Activated T-helper 9 cell treated with anti-CD3 and anti-CD28 coated beads, Interleukin-2, amount 50 U/mL, for 16 hours (primary cell): ENCODE measurements around the gene ARHGEF25.
"Not testable (repeated sequence)": the region's sequence is repeated elsewhere in the genome, so short reads cannot be mapped to it uniquely, and the experiment has no call there.

Experiments
- DNase-seq: peaks from one replicate; pipeline ENCODE4 v3.0.0-alpha.2; 2020; ENCODE audit warnings: low read depth

The ARHGEF25 gene

GRCh38 chr12:57611108-57611826, at the start of gene ARHGEF25:
Gene ARHGEF25, plus strand, starts transcription at chr12:57611435. Its CDS starts 460 bp downstream, at chr12:57611895.
- peak; percentile 30 for DNase-seq

DNA sequence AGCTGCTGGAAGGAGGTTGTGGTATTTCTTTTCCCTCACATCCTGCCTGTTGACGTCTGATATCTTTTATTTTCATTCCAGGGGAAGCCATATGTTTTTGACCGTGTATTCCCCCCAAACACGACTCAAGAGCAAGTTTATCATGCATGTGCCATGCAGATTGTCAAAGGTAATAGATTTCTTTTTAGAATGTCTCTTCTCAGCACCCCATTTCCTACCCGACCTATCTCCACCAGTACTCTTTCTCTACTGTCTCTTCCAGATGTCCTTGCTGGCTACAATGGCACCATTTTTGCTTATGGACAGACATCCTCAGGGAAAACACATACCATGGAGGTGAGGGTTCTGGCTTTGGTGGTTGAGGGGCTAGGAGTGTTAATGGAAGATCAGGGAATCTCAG, 47.9 kb upstream of the ARHGEF25 start:
- DNase-seq = no peak

DNA sequence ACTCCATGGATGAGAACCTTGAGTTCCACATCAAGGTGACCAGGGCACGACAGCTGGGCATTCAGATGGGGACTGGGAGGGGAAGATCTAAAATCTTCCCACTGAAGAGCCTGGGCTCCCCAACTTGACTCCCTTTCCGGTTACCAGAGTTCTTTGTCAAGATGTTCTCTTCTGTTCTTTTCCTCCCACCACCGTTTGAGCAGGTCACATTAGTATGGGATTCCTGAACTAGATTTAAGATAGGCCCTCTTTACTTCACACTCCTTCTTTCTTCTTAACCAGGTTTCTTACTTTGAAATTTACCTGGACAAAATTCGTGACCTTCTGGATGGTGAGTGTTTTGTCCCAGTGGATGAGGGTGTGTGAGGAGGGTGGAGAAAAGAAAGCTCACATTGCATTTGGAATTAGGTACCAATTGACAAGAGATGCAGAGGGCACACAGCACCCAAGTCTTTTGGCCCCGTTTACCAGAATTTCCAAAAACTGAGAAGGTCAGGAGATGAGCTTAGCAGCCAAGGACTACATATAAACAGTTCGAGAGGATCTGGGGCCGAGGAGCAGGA, 47.0 kb upstream of the ARHGEF25 start:
- no peak for DNase-seq

DNA sequence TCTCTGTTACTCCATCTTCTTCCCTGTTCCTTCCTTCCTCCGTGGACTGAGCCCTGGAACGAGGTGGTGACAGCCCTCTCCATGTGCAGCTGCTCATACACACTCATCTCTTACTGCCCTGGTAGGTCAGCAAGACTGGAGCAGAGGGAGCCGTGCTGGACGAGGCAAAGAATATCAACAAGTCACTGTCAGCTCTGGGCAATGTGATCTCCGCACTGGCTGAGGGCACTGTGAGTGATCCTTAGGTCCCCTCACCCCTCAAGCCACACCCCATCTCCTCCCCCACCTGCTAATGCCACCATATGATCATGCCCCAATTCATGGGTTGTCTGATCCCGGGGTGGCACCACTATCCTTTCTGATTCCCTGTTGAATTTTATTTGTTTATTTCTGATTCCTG, 42.4 kb upstream of the ARHGEF25 start:
- no peak for DNase-seq

GRCh38 chr12:57569858-57570257, 41.4 kb upstream of the ARHGEF25 start:
- no peak for DNase-seq

- DNase-seq = not testable (repeated sequence)
Measured at GRCh38 chr12:57570438-57570837, 40.8 kb upstream of the ARHGEF25 start.

DNA sequence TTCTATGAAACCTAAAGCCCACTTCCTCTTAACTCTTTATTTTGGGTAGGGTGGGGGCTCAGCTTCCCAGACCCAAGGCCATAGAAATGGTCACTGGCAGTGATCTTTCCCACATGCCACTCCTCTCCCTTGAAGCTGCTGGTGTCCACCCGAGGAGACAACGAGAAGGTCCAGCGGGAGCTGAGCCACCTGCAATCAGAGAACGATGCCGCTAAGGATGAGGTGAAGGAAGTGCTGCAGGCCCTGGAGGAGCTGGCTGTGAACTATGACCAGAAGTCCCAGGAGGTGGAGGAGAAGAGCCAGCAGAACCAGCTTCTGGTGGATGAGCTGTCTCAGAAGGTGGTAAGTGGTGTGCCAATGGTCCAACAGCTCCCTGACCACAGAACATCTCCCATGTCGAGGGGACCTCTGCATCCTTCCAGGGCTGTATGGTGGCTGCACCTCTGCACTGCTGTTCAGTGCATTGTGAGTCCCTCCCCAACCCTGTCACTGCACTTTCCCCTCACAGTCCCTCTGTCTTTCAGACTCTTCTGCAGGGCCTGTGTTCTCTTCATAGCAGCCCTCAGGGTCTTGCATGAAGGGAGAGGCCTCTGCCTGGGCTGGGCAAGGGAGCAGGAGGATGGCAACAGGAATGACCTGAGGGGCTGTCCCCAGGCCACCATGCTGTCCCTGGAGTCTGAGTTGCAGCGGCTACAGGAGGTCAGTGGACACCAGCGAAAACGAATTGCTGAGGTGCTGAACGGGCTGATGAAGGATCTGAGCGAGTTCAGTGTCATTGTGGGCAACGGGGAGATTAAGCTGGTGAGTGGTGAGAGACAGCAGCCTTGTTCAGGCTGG, 39.1 kb upstream of the ARHGEF25 start:
- no peak for DNase-seq

DNA sequence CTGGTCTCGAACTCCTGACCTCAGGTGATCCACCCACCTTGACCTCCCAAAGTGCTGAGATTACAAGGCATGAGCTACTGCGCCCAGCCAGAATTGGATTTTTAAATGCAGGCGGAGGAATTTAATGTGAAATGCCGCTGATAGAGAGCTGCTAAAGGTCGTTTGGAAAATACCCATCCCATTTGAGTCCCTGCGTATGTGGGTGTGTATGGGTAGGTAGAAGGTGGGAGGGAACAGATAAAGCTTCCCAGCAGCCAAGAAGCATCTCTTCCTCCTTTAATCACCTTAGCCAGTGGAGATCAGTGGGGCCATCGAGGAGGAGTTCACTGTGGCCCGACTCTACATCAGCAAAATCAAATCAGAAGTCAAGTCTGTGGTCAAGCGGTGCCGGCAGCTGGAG, 36.4 kb upstream of the ARHGEF25 start:
- DNase-seq = no peak

GRCh38 chr12:57575771-57576612, 35.2 kb upstream of the ARHGEF25 start:
- no peak for DNase-seq

DNA sequence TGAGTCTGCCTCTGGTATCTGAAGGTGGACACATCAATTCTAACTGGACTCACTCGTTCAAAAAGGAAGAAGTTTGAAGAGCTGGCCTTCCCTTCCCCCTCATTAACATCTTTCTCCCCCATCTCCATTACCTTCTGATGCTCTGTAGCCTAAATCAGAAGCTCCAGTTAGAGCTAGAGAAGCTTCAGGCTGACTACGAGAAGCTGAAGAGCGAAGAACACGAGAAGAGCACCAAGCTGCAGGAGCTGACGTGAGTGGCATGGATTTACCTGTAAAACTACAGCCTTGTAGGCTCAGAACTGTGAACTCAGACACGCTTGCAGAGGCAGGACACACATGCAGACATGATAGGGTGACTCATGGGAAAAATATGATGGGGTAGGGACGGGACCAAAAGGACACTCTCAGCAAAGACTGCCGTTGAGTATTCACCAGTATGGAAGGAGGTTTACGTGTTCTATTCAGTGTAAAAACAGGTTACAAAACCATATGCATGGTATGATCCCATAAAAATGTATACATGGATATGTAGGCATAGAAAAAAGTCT, 34.5 kb upstream of the ARHGEF25 start:
- DNase-seq = no peak

DNA sequence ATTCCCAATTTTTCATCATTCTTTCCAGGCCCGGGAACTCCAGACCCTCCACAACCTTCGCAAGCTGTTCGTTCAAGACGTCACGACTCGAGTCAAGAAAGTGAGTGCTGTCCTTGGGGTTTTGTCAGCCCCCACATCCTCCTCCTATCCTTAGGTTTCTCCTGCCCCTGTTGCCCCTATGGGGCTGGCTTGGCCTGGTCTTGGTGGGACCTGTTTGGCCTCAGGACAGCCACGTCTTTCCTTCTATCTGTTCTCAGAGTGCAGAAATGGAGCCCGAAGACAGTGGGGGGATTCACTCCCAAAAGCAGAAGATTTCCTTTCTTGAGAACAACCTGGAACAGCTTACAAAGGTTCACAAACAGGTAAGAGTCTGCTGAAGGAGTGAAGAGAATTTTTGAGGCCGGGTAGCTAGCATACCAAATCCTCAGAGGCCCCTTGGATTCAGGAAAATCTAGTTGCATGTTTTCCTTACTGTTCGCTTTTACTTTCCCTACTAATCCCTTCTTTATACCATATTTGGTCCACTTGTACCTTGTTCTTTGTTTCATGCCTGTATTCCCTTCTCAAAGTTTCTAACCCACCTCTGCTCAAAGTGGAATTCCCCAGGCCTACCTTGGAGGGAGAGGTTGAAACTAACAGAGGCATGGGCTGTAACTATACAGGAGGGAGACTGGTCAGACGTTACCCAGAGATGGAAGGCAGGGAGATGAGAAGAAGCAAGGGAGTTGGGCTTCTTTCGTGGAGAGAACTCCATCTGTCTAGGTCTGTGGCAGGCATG, 33.1 kb upstream of the ARHGEF25 start:
- no peak for DNase-seq

DNA sequence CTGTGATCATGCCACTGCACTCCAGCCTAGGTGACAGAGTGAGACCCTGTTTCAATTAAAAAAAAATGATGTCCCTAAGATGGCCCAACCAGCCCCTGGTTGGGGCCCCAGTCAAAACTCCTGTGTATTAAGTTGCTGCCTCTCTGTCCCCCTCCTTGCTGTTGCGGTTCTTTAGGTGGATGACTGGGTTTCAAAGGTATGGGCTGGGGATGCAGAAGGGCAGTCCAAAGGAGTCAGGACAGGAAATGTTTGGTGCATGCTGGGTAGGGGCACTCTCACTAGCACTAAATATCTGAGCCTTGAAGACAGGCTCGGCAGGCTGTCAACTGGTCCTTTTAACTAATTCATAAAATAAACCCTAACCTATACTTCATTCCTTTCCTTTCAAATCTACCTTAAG, 32.2 kb upstream of the ARHGEF25 start:
- no peak for DNase-seq

GRCh38 chr12:57579677-57580465, 31.4 kb upstream of the ARHGEF25 start:
- DNase-seq = no peak

GRCh38 chr12:57580466-57580795, 30.8 kb upstream of the ARHGEF25 start:
- no peak for DNase-seq

DNA sequence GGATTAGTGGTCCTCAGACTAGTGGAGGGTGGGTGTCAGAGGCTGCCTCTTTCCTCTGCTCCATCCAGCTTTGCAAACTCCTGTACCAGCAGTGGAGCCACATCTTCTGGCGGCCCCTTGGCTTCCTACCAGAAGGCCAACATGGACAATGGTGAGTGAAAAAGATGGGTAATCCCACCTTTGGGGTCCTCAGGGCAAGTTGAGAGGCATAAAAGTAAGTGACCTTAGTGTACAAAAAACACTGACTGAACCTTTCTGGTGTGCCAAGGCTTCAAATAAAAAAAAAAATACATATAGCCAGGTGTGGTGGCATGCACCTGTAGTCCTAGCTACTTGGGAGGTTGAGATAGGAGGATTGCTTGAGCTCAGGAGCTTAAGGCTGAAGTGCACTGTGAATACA, 29.4 kb upstream of the ARHGEF25 start:
- no peak for DNase-seq

DNA sequence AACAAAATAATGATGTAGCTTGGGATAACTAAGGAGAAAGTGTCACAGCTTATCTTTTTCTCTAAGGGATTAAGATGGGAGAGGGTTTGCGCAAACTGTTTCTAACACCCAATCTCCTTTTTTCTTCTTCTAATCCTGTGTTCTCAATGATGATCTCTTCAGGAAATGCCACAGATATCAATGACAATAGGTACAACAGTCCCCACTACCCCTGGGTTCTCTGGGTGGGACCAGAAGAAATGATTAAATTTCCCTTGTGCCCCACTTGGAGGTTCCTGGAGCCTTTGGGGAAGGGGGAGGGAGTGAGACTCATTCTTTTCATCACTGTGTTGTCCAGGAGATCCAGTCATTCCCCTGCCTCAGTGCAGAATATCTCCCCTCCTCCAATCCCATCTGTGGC, 28.8 kb upstream of the ARHGEF25 start:
- no peak for DNase-seq

GRCh38 chr12:57583008-57583831, 28.0 kb upstream of the ARHGEF25 start:
- DNase-seq = peak; percentile 26

- DNase-seq = no peak
Measured at GRCh38 chr12:57584050-57584449, 27.2 kb upstream of the ARHGEF25 start.

GRCh38 chr12:57584690-57585089, 26.5 kb upstream of the ARHGEF25 start:
- no peak for DNase-seq

DNA sequence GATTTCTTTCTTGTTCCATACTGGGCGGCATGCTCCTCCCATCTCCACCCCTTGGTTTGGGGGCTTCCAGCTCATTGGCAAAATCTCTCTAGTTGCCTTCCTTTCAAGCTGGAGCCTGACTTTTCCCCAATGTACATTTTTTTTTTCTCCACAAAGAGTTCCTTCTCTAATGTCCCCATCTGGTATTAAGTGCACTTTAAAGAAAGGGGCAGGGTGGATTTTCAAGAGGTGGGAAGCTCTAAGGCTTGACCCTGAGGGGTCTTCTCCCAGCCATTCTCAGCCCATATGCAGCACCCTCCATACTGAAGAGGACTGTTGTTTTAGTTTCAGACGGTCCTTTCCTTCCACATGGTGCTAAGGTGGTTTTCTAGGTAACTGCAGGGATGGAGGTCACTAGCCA, 26.1 kb upstream of the ARHGEF25 start:
- DNase-seq = no peak
